ENCODE results near the gene METTL8. TPM values are rescaled to one million over a fixed set of nuclear protein-coding genes. Genes with fewer than 3 reads are reported as not detected.

Gene METTL8
- polyA plus RNA-seq, 1 of the 3 experiments (the other 2 are of a cell fraction), result 5.1 TPM

DNA sequence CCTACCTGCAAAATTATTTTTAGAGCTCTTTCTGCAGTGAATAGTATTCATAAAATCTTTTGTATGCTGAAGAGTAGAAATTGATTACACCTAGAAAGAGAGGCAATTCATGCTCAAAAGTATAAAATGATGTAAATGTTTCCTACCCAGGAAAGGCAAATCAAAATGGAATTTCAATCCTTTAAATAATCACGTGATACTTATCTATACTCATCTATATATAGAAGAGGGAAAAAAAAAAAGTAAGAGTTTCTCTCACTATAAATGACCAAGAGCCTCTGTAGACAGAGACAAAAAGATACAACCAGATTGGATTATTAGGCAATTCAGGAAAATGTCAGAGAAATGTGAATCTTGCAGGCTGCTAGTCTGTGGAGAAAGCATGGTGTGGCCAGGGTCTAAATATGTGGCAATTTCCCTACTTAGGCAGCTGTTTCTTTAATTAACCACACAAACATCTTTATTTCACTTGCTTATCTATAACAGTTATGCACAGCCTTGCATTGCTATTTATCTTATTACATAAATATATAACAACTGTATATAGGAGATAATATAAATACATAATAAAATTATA is 39.5 kb downstream of the METTL8 start:
- H3K9ac ChIP-seq, result no peak overlapping the region
- H3K79me2 ChIP-seq (ENCODE audit: insufficient read depth), result no peaks in the 10 kb centered on the region
- H3K9me3 ChIP-seq, result peaks cover 9% of the 10 kb centered on the region; the same call in 1 of the 2 replicates
- ChIA-PET CTCF (interaction anchor here (0.6 to 1.6 kb wide), 4 partner anchors 11 to 521 kb away, joined by 3 to 4 read pairs (median 3); partner anchors contain the start of gene GORASP2), POLR2A (no interaction called here)
- H3K4me3 ChIP-seq (ENCODE audit: low read depth in 2 of 2, low read length in 1 of 2), result no peak overlapping the region
- H3K27me3 ChIP-seq (ENCODE audit: insufficient read depth), result no peaks in the 10 kb centered on the region
- TF ChIP-seq MEF2A (IDR thresholded peaks at IDR 0.05; ENCODE audit: borderline replicate concordance, low read depth) (no peak), RAD21 (IDR thresholded peaks at IDR 0.05; ENCODE audit: low read length) (no peak), SIN3A (IDR thresholded peaks at IDR 0.05; ENCODE audit: borderline replicate concordance, low read depth, low read length) (no peak), NRF1 (IDR thresholded peaks at IDR 0.05; ENCODE audit: low read depth, low read length) (no peak), NFIC (IDR thresholded peaks at IDR 0.05; ENCODE audit: borderline replicate concordance) (no peak), RFX5 (IDR thresholded peaks at IDR 0.05; ENCODE audit: low read length) (no peak), RCOR1 (IDR thresholded peaks at IDR 0.05; ENCODE audit: low read length) (no peak)
- TF ChIP-seq, protein P1, sequence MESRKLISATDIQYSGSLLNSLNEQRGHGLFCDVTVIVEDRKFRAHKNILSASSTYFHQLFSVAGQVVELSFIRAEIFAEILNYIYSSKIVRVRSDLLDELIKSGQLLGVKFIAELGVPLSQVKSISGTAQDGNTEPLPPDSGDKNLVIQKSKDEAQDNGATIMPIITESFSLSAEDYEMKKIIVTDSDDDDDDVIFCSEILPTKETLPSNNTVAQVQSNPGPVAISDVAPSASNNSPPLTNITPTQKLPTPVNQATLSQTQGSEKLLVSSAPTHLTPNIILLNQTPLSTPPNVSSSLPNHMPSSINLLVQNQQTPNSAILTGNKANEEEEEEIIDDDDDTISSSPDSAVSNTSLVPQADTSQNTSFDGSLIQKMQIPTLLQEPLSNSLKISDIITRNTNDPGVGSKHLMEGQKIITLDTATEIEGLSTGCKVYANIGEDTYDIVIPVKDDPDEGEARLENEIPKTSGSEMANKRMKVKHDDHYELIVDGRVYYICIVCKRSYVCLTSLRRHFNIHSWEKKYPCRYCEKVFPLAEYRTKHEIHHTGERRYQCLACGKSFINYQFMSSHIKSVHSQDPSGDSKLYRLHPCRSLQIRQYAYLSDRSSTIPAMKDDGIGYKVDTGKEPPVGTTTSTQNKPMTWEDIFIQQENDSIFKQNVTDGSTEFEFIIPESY (IDR thresholded peaks at IDR 0.05; ENCODE audit: borderline replicate concordance, low read depth), result no peak
- TF ChIP-seq, protein P2, sequence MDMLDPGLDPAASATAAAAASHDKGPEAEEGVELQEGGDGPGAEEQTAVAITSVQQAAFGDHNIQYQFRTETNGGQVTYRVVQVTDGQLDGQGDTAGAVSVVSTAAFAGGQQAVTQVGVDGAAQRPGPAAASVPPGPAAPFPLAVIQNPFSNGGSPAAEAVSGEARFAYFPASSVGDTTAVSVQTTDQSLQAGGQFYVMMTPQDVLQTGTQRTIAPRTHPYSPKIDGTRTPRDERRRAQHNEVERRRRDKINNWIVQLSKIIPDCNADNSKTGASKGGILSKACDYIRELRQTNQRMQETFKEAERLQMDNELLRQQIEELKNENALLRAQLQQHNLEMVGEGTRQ (IDR thresholded peaks at IDR 0.05; ENCODE audit: borderline replicate concordance, low read depth, low read length), result no peak
- no peak overlapping the region for H2AFZ ChIP-seq (ENCODE audit: low read depth)
- no peak overlapping the region for H3K27ac ChIP-seq (ENCODE audit: low read depth in 2 of 2, low read length in 1 of 2)
- DNase-seq, result no peak
- H3K4me2 ChIP-seq, result no peak overlapping the region
- H4K20me1 ChIP-seq (ENCODE audit: insufficient read depth), result no peaks in the 10 kb centered on the region
- peaks cover 18% of the 10 kb centered on the region for H3F3A ChIP-seq (replicated peaks; ENCODE audit: insufficient read depth)
- H3K36me3 ChIP-seq (replicated peaks in 1 of 2; ENCODE audit: control insufficient read depth in 1 of 2, insufficient read depth in 2 of 2, low read length in 1 of 2), result no peaks in the 10 kb centered on the region
- WGBS (ENCODE audit: low lambda C conversion rate), result 63% methylated on average over 1 of the region's 1 CpG
- H3K4me1 ChIP-seq (ENCODE audit: control insufficient read depth in 1 of 2, insufficient read depth in 2 of 2, low read depth in 1 of 2, low read length in 1 of 2), result peaks cover 0 to 14% of the 10 kb centered on the region in 2 experiments; a peak in 1 of 4 replicates
- H3K9me2 ChIP-seq, result no peaks in the 10 kb centered on the region

DNA sequence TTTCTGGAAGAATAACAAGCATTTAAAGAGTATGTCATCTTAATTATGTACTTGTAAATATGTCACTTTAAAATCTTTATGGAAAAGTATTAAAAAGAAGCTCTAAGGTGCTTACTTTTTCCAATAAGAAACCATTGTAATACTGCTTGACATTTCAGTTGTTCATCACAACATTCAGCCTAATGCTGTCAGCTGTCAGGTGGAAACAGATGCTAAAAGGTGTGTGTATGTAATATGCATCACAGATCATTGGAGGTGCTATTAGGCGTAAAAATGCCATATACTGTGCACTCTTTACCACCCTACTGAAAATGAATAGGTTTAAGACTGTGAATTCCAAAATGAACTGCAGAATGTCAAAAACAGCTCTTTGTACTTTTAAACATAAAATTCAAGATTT is 40.3 kb downstream of the METTL8 start:
- H4K20me1 ChIP-seq (ENCODE audit: insufficient read depth), result no peaks in the 10 kb centered on the region
- H3F3A ChIP-seq (replicated peaks; ENCODE audit: insufficient read depth), result peaks cover 18% of the 10 kb centered on the region
- no peak for DNase-seq
- H3K36me3 ChIP-seq (replicated peaks in 1 of 2; ENCODE audit: control insufficient read depth in 1 of 2, insufficient read depth in 2 of 2, low read length in 1 of 2), result no peaks in the 10 kb centered on the region
- ChIA-PET POLR2A (no interaction called here), CTCF (interaction anchor here (0.6 to 1.6 kb wide), 3 partner anchors 194 to 520 kb away, joined by 3 to 4 read pairs (median 3); partner anchors contain the start of gene GORASP2)
- TF ChIP-seq TEAD4 (IDR thresholded peaks at IDR 0.05; ENCODE audit: borderline replicate concordance, insufficient read depth), result no peak
- no peak for TF ChIP-seq TCF12 (IDR thresholded peaks at IDR 0.05)
- TF ChIP-seq, protein P3, sequence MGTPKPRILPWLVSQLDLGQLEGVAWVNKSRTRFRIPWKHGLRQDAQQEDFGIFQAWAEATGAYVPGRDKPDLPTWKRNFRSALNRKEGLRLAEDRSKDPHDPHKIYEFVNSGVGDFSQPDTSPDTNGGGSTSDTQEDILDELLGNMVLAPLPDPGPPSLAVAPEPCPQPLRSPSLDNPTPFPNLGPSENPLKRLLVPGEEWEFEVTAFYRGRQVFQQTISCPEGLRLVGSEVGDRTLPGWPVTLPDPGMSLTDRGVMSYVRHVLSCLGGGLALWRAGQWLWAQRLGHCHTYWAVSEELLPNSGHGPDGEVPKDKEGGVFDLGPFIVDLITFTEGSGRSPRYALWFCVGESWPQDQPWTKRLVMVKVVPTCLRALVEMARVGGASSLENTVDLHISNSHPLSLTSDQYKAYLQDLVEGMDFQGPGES (IDR thresholded peaks at IDR 0.05; ENCODE audit: low read depth, low read length), result no peak
- H3K4me2 ChIP-seq, result no peak overlapping the region
- H2AFZ ChIP-seq (ENCODE audit: low read depth), result no peak overlapping the region
- WGBS (ENCODE audit: low lambda C conversion rate), result 100% methylated on average over 1 of the region's 1 CpG
- H3K27ac ChIP-seq (ENCODE audit: low read depth in 2 of 2, low read length in 1 of 2), result no peak overlapping the region
- H3K27me3 ChIP-seq (ENCODE audit: insufficient read depth), result no peaks in the 10 kb centered on the region
- no peaks in the 10 kb centered on the region for H3K9me2 ChIP-seq
- H3K4me3 ChIP-seq (ENCODE audit: low read depth in 2 of 2, low read length in 1 of 2), result no peak overlapping the region
- H3K9me3 ChIP-seq, result peaks cover 9% of the 10 kb centered on the region; the same call in 1 of the 2 replicates
- H3K4me1 ChIP-seq (ENCODE audit: control insufficient read depth in 1 of 2, insufficient read depth in 2 of 2, low read depth in 1 of 2, low read length in 1 of 2), result peaks cover 0 to 14% of the 10 kb centered on the region in 2 experiments; a peak in 1 of 4 replicates
- H3K79me2 ChIP-seq (ENCODE audit: insufficient read depth), result no peaks in the 10 kb centered on the region
- H3K9ac ChIP-seq, result no peak overlapping the region
